Gastrocnemius medialis (tissue), 4 donors: ENCODE data around the gene WNK2.

Source experiments
- CTCF ChIP-seq, 5 experiments: fragments of 450-650 bp in 3 of 5; fragments of 200-600 bp in 2 of 5; sonication (generic) in 2 of 5; IDR thresholded peaks in 4 of 5; conservative IDR thresholded peaks in 1 of 5; 1 replicate in 4 of 5; 2 replicates in 1 of 5; pipeline ENCODE4 v1.5.1; 2016 to 2019; ENCODE audit warnings: antibody characterized with exemption in 5 of 5, mild to moderate bottlenecking in 3 of 5, moderate library complexity in 3 of 5
- POLR2A ChIP-seq, 2 donors: fragments of 450-650 bp; IDR thresholded peaks; one replicate each; pipeline ENCODE4 v1.6.1; 2017; ENCODE audit warnings: antibody characterized with exemption in 2 of 2, mild to moderate bottlenecking in 2 of 2, moderate library complexity in 2 of 2

GRCh38 chr9:93262537-93263310 lies 78.8 kb downstream of the WNK2 start:
- TF ChIP-seq CTCF (IDR thresholded peaks at IDR 0.05 in 4 of 5, conservative IDR thresholded peaks at IDR 0.05 in 1 of 5) (peak in 1 of 5 experiments; percentile 39), POLR2A (IDR thresholded peaks at IDR 0.05) (no peak)
